ENCODE data around the gene VAMP5.
"Not testable (repeated sequence)": the region's sequence is repeated elsewhere in the genome, so short reads cannot be mapped to it uniquely, and the experiment has no call there.

The VAMP5 gene

DNA sequence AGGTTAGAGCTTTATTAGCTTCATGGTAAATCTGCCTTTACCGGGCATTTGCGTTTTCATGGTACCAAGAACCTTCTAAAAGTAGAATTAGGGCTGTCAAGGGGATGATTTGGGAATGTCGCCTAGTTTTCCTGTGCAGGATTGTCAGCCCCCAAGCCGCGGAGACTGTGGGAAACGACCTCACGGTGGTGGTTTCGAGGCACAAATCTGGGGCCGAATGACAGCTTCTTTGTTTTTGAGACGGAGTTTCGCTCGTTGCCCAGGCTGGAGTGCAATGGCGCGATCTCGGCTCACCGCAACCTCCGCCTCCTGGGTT lies 31.1 kb downstream of the VAMP5 start:
- peak in 1 of 10 donors; percentile 15 for DNase-seq
- intact Hi-C loops (cut with DNase I), result no loop called here

- DNase-seq; intact Hi-C loops (cut with DNase I): not testable (repeated sequence)
Observed at GRCh38 chr2:85617723-85618122, 33.5 kb downstream of the VAMP5 start.

GRCh38 chr2:85619617-85620016 lies 35.4 kb downstream of the VAMP5 start:
- intact Hi-C loops (cut with DNase I), result no loop called here
- no peak for DNase-seq

DNA sequence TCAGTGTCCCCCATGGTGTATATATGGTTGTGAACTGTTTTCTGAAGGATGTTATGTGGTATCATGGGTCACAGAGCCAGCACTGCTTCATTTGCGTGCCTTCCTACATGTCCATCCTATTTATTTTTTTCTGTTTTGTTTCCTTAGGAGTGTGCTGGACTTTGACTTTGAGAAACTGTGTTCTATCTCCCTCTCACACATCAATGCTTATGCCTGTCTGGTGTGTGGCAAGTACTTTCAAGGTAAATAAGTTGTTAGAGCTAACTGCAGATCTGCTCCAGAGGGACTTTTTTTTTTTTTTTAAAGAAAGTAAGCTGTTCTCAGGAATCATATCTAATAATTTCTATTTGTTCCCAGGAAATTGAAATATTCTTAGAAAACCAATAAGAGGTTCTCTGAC lies 37.1 kb downstream of the VAMP5 start:
- intact Hi-C loops (cut with DNase I), result no loop called here
- DNase-seq, result no peak

GRCh38 chr2:85623991-85624390 lies 39.8 kb downstream of the VAMP5 start:
- no peak for DNase-seq
- intact Hi-C loops (cut with DNase I), result no loop called here

- no peak for DNase-seq
- intact Hi-C loops (cut with DNase I), result no loop called here
Observed at GRCh38 chr2:85628658-85629057, 44.4 kb downstream of the VAMP5 start.

GRCh38 chr2:85631316-85631715 lies 47.1 kb downstream of the VAMP5 start:
- no peak for DNase-seq
- intact Hi-C loops (cut with DNase I), result loop anchor here (10.0 kb wide), 1 partner anchor 473 kb away; the partner anchor contains the start of genes POLR1A and PTCD3

DNA sequence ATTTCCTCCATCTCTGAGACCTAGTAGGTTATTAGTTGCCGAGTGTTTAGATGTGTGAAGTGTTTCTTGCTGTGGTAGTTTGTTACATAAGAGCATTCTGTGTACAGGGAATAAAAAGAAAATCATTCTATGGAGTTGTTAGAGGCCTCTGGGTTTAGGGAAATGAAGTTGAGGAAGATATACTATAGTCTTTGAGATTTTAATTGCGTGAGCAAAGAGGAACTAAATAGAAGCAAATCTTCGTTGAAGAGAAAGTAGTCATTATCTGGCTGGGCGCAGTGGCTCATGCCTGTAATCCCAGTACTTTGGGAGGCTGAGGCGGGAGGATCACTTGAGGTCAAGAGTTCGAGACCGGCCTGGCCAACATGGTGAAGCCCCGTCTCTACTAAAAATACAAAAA lies 50.8 kb downstream of the VAMP5 start:
- intact Hi-C loops (cut with DNase I), result loop anchor here (10.0 kb wide), 1 partner anchor 470 kb away; the partner anchor contains the start of genes POLR1A and PTCD3

DNA sequence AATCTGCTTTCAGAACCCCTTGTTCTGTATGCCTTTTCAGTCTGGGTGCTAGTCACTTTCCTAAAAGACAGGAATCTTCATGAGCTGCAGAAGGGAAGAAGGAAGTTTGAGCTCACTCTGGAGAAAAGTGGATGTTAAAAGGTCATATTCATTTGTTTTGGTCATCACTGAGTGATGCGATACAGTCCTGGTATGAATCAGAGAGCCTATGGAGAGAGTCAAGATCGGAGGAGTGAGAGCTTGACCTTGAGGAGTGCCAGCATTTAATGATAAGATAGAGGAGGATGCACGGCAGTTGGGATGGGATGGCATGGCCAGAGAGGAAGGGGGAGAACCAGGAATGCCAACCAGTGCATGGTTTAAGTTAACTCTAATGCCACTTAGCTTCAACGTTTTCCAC lies 51.4 kb downstream of the VAMP5 start:
- DNase-seq, result no peak
- intact Hi-C loops (cut with DNase I), result loop anchor here (2.0 to 10.0 kb wide), 2 partner anchors 179 to 469 kb away; partner anchors contain the start of genes POLR1A and PTCD3

More for the DNA sequence above, 50.8 kb downstream of the VAMP5 start:
- no peak for DNase-seq

DNA sequence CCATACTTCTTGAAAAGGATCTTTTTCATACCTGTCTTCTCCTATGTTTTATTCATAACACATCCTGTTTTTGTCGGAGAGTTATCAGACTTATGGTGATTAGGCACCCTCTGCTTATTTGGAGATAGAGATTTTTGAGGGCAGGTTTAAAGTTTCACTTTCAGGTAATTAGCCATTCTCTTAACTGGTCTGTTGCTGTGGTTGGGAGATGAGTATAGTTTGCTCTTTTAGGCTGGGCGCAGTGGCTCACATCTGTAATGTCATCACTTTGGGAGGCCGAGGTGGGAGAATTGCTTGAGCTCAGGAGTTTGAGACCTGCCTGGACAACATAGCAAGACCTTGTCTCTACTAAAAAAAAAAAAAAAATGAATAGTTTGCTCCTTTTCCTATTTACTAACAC lies 58.5 kb downstream of the VAMP5 start:
- DNase-seq, result no peak
- intact Hi-C loops (cut with DNase I), result no loop called here

All from posterior cingulate gyrus (tissue), 11 donors.